ENCODE results near the gene UCK2. TPM values are rescaled to one million over a fixed set of nuclear protein-coding genes. Genes with fewer than 3 reads are reported as not detected.

The UCK2 gene
- total RNA-seq, 1 experiment from 2014 or later, result 88.4 TPM

DNA sequence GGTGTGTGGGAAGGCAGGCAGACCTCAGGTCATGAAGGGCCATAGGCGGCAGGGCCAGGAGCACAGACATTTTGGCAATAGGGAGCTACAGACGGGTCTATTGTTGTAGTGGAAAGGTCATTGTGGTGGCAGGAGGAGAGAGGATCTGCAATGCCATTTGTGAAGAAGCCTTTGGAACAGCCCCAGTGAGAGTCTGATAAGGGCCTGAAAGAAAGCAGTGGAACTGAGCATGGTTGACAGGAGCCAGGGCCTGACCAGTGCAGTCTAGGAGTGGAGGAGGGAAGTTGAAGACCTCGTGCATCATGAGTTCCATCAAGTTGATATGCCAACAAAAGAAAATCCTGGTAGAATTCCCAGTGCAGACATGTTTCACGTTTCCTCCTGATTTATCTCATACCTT, 65.5 kb downstream of the UCK2 start (continued):
- TF ChIP-seq CTCF (IDR thresholded peaks at IDR 0.05 in 2 of 3, conservative IDR thresholded peaks at IDR 0.05 in 1 of 3; ENCODE audit: borderline replicate concordance in 1 of 3, insufficient read depth in 1 of 3, low read depth in 2 of 3, low read length in 2 of 3), result no peak
- TF ChIP-seq ATF3 (IDR thresholded peaks at IDR 0.05), result no peak
- no peak for TF ChIP-seq YY1 (IDR thresholded peaks at IDR 0.05; ENCODE audit: extremely low read depth, insufficient replicate concordance, low read depth, low read length)

GRCh38 chr1:165893507-165893906, 66.1 kb downstream of the UCK2 start:
- ChIA-PET RAD21 (ENCODE audit: low non-redundant PET in 1 of 2, low total read pairs in 2 of 2, uncharacterized antibody in 2 of 2, unreplicated experiment in 2 of 2) (no interaction called here), CTCF (no interaction called here), POLR2A (no interaction called here)
- no peak for DNase-seq (ENCODE audit: low read depth, low spot score)
- H3K79me2 ChIP-seq (ENCODE audit: insufficient read depth, low read length), result peaks cover 87% of the 10 kb centered on the region
- ATAC-seq, result no peak
- BruUV-seq (replicated peaks), result no TSS peak
- no peaks in the 10 kb centered on the region for H3K9me2 ChIP-seq (ENCODE audit: insufficient read depth)
- H3K36me3 ChIP-seq (ENCODE audit: control insufficient read depth in 1 of 2, insufficient read depth in 2 of 2, low read length in 2 of 2), result peaks cover 11 to 35% of the 10 kb centered on the region in 2 experiments; a peak in 3 of 4 replicates
- no peak overlapping the region for H3K4me2 ChIP-seq (ENCODE audit: low read length)
- TF ChIP-seq EGR1 (IDR thresholded peaks at IDR 0.05; ENCODE audit: low read depth), result no peak
- TF ChIP-seq CBX3 (IDR thresholded peaks at IDR 0.05; ENCODE audit: low read depth), result no peak
- TF ChIP-seq SIN3A (IDR thresholded peaks at IDR 0.05; ENCODE audit: low read depth), result no peak
- TF ChIP-seq SP1 (IDR thresholded peaks at IDR 0.05; ENCODE audit: low read depth), result no peak
- no peak for TF ChIP-seq YY1 (IDR thresholded peaks at IDR 0.05; ENCODE audit: extremely low read depth, insufficient replicate concordance, low read depth, low read length)
- no peak for TF ChIP-seq JUND (IDR thresholded peaks at IDR 0.05)
- TF ChIP-seq MAX (IDR thresholded peaks at IDR 0.05), result no peak
- no peak for TF ChIP-seq REST (IDR thresholded peaks at IDR 0.05; ENCODE audit: low read depth)
- TF ChIP-seq POLR2AphosphoS5 (IDR thresholded peaks at IDR 0.05; ENCODE audit: low read depth, low read length), result no peak
- TF ChIP-seq TCF7L2 (IDR thresholded peaks at IDR 0.05; ENCODE audit: borderline replicate concordance, extremely low read depth, insufficient read depth, insufficient read length), result no peak
- peaks cover 0 to 3% of the 10 kb centered on the region in 2 experiments; a peak in 1 of 4 replicates for H3K4me1 ChIP-seq (ENCODE audit: control insufficient read depth in 1 of 2, insufficient read depth in 2 of 2, low read length in 2 of 2)
- no peak overlapping the region for H3K4me3 ChIP-seq (replicated peaks in 1 of 2; ENCODE audit: low read depth in 1 of 2, low read length in 2 of 2)
- H3K9me3 ChIP-seq (ENCODE audit: control insufficient read depth in 1 of 2, insufficient read depth in 1 of 2, low read depth in 1 of 2, low read length in 2 of 2), result no peaks in the 10 kb centered on the region
- no peaks in the 10 kb centered on the region for H3K27me3 ChIP-seq (ENCODE audit: insufficient read depth, low read length)
- intact Hi-C loops (cut with micrococcal nuclease), result no loop called here
- H2AFZ ChIP-seq (ENCODE audit: low read depth, low read length, poor library complexity, severe bottlenecking), result no peak overlapping the region
- H3K27ac ChIP-seq (ENCODE audit: low read depth, low read length), result no peak overlapping the region
- H4K20me1 ChIP-seq (ENCODE audit: insufficient read depth), result peaks cover 8% of the 10 kb centered on the region; the same call in 1 of the 2 replicates
- H3K9ac ChIP-seq (ENCODE audit: low read length), result no peak overlapping the region

All from HCT116 (cell line).